Measurements from ENCODE around the gene COQ10B. TPM values are rescaled to one million over a fixed set of nuclear protein-coding genes. Genes with fewer than 3 reads are reported as not detected.

The COQ10B gene
- total and polyA plus RNA-seq, 5 donors from 2014 or later, result 49.2 to 73.9 (median 55.4) TPM

GRCh38 chr2:197498235-197498936, 45.0 kb downstream of the COQ10B start:
- DNase-seq (peak in 1 of 3 donors; percentile 9), ATAC-seq (ENCODE audit: low read depth in 2 of 2) (no peak)
- Mint-ChIP-seq H3K4me1 (peaks cover 38 to 73% (median 51%) of the 10 kb centered on the region in 4 donors), H3K27ac (peak overlapping the region; percentile 78 to 98 (median 94)), H3K27me3 (peaks cover 7% of the 10 kb centered on the region), H3K36me3 (peaks cover 20% of the 10 kb centered on the region), H3K9me3 (no peaks in the 10 kb centered on the region), H3K4me3 (peak overlapping the region; percentile 93 to 98 (median 95))
- H3K27ac ChIP-seq (ENCODE audit: insufficient read depth, low read length, poor library complexity, severe bottlenecking), result peak overlapping the region; percentile 98
- peaks cover 35% of the 10 kb centered on the region for H3K36me3 ChIP-seq (ENCODE audit: control insufficient read depth, insufficient read depth, low read length)
- peak overlapping the region; percentile 89 for H3K4me3 ChIP-seq (ENCODE audit: low read depth, low read length)
- no peaks in the 10 kb centered on the region for H3K27me3 ChIP-seq (ENCODE audit: control insufficient read depth, insufficient read depth, low read length)
- H3K9me3 ChIP-seq (ENCODE audit: control insufficient read depth in 2 of 2, low read length in 2 of 2), result no peaks in the 10 kb centered on the region
- peaks cover 57% of the 10 kb centered on the region for H3K4me1 ChIP-seq (ENCODE audit: control insufficient read depth, insufficient read depth, low read length, poor library complexity, severe bottlenecking)

GRCh38 chr2:197498937-197499593, 45.7 kb downstream of the COQ10B start:
- Mint-ChIP-seq H3K4me3 (peak overlapping the region; percentile 93 to 98 (median 95)), H3K9me3 (no peaks in the 10 kb centered on the region), H3K27me3 (peaks cover 7% of the 10 kb centered on the region), H3K27ac (peak overlapping the region; percentile 78 to 98 (median 94)), H3K4me1 (peaks cover 38 to 78% (median 51%) of the 10 kb centered on the region in 4 donors), H3K36me3 (peaks cover 21% of the 10 kb centered on the region)
- Histone ChIP-seq H3K27me3 (ENCODE audit: control insufficient read depth, insufficient read depth, low read length) (no peaks in the 10 kb centered on the region), H3K36me3 (ENCODE audit: control insufficient read depth, insufficient read depth, low read length) (peaks cover 34% of the 10 kb centered on the region), H3K4me3 (ENCODE audit: low read depth, low read length) (peak overlapping the region; percentile 89), H3K9me3 (ENCODE audit: control insufficient read depth in 2 of 2, low read length in 2 of 2) (no peaks in the 10 kb centered on the region), H3K4me1 (ENCODE audit: control insufficient read depth, insufficient read depth, low read length, poor library complexity, severe bottlenecking) (peaks cover 57% of the 10 kb centered on the region), H3K27ac (ENCODE audit: insufficient read depth, low read length, poor library complexity, severe bottlenecking) (peak overlapping the region; percentile 98)
- DNase-seq (peak; percentile 39 to 71 (median 44)), ATAC-seq (ENCODE audit: low read depth in 2 of 2) (no peak)

DNA sequence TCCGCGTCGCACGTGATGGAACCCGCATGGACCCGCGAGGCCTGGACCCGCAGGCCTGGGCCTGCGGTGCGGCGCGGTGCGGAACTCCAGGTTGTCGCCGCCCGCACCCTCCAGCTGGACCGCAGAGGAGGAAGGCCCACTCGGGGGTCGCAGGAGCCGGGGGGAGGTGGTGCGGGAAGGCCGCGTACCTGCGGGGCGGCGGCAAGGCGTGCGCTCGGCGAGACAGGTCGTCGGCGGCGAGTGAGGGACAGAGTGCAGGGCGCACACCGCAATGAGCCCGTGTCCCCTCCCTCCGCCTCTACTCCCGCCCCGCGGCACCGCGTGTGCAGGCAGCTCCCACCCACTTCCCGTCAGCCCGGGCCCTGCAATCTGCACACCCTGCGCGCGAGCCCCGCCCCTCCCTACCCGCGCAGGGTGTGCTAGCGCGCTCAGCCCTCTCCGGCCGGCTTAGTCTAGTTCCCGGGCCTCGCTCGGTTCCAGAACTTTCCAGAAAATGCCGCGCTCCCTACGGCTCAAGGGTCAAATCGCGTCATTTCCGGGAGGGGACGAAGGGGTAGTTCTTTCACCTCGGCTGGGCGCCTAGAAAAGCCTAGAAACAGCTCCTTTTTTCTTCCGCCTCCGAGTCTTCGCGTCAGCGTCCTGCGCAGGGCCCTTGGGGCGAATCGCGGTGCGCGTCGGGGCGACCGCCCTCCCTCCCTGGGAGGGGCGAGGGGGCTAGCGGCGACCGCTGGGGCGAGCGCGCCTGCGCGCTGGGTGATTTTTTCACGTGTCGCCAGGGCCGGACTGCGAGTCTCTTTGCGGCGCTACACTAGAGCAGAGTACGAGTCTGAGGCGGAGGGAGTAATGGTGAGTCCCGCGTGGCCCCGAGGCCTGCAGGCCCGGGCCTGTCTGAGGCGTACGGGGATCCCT, 46.5 kb downstream of the COQ10B start, which contains the start of the genes HSPD1 and HSPE1:
Gene HSPD1 (minus strand): TSS at position 247 of the 909 bp plus-strand sequence. CDS start 992 bp downstream, outside the sequence.
Gene HSPE1 (plus strand): TSS at position 786 of the 909 bp plus-strand sequence. CDS start 58 bp downstream, at position 844.
- H3K27me3 ChIP-seq (ENCODE audit: control insufficient read depth, insufficient read depth, low read length), result no peaks in the 10 kb centered on the region
- peaks cover 7% of the 10 kb centered on the region for H3K27me3 Mint-ChIP-seq
- H3K9me3 Mint-ChIP-seq, result no peaks in the 10 kb centered on the region
- peak within 1 kb of the TSS; percentile 98 for H3K27ac ChIP-seq (ENCODE audit: insufficient read depth, low read length, poor library complexity, severe bottlenecking)
- H3K27ac Mint-ChIP-seq, result peak within 1 kb of the TSS; percentile 94 to 98 (median 98)
- no peaks in the 10 kb centered on the region for H3K9me3 ChIP-seq (ENCODE audit: control insufficient read depth in 2 of 2, low read length in 2 of 2)
- H3K4me1 ChIP-seq (ENCODE audit: control insufficient read depth, insufficient read depth, low read length, poor library complexity, severe bottlenecking), result peaks cover 57% of the 10 kb centered on the region
- peaks cover 38 to 75% (median 47%) of the 10 kb centered on the region in 4 donors for H3K4me1 Mint-ChIP-seq
- peak within 1 kb of the TSS; percentile 98 for H3K4me3 ChIP-seq (ENCODE audit: low read depth, low read length)
- DNase-seq (peak; percentile 97 to 99 (median 97)), ATAC-seq (ENCODE audit: low read depth in 2 of 2) (peak; percentile 86 to 87)
- peak within 1 kb of the TSS; percentile 93 to 98 (median 95) for H3K4me3 Mint-ChIP-seq
- H3K36me3 ChIP-seq (ENCODE audit: control insufficient read depth, insufficient read depth, low read length), result peaks cover 36% of the 10 kb centered on the region
- peaks cover 21% of the 10 kb centered on the region for H3K36me3 Mint-ChIP-seq

GRCh38 chr2:197500503-197501131, 47.3 kb downstream of the COQ10B start:
- Mint-ChIP-seq H3K27ac (peak overlapping the region; percentile 94 to 98 (median 97)), H3K9me3 (no peaks in the 10 kb centered on the region), H3K36me3 (peaks cover 20% of the 10 kb centered on the region), H3K4me3 (peak overlapping the region; percentile 93 to 98 (median 95)), H3K27me3 (peaks cover 7% of the 10 kb centered on the region), H3K4me1 (peaks cover 37 to 70% (median 45%) of the 10 kb centered on the region in 4 donors)
- H3K4me3 ChIP-seq (ENCODE audit: low read depth, low read length), result peak overlapping the region; percentile 98
- peaks cover 57% of the 10 kb centered on the region for H3K4me1 ChIP-seq (ENCODE audit: control insufficient read depth, insufficient read depth, low read length, poor library complexity, severe bottlenecking)
- peaks cover 30% of the 10 kb centered on the region for H3K36me3 ChIP-seq (ENCODE audit: control insufficient read depth, insufficient read depth, low read length)
- peak; percentile 2 to 5 for ATAC-seq (ENCODE audit: low read depth in 2 of 2)
- peak in 2 of 3 donors; percentile 24 to 32 for DNase-seq
- no peaks in the 10 kb centered on the region for H3K27me3 ChIP-seq (ENCODE audit: control insufficient read depth, insufficient read depth, low read length)
- peak overlapping the region; percentile 98 for H3K27ac ChIP-seq (ENCODE audit: insufficient read depth, low read length, poor library complexity, severe bottlenecking)
- no peaks in the 10 kb centered on the region for H3K9me3 ChIP-seq (ENCODE audit: control insufficient read depth in 2 of 2, low read length in 2 of 2)

DNA sequence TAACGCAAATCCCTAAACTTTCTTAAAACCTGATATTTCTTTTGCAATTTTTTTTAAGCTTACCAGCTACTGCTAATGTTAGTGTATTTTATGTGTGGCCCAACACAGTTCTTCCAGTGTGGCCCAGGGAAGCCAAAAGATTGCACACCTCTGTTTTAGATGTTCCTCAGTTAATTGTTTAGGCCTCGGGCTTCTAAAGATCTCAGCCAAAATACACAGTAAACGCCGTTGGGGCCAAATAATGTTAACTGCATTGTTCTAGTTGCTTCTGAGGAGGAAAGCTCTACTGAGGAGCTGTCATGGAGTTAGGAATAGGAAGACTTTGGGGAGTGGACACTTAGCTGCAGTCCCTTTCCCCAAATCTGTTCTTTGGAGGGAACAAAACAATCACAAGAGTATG, 48.8 kb downstream of the COQ10B start:
- peaks cover 11% of the 10 kb centered on the region for H3K36me3 Mint-ChIP-seq
- H3K4me1 ChIP-seq (ENCODE audit: control insufficient read depth, insufficient read depth, low read length, poor library complexity, severe bottlenecking), result peaks cover 48% of the 10 kb centered on the region

GRCh38 chr2:197502685-197503084, 49.3 kb downstream of the COQ10B start:
- H3K4me1 ChIP-seq (ENCODE audit: control insufficient read depth, insufficient read depth, low read length, poor library complexity, severe bottlenecking), result peaks cover 43% of the 10 kb centered on the region
- no peak for DNase-seq
- H3K4me3 Mint-ChIP-seq, result peak overlapping the region; percentile 7 to 98 (median 94)
- peaks cover 7% of the 10 kb centered on the region for H3K27me3 Mint-ChIP-seq
- peak overlapping the region; percentile 79 for H3K4me3 ChIP-seq (ENCODE audit: low read depth, low read length)
- ATAC-seq (ENCODE audit: low read depth in 2 of 2), result no peak
- H3K36me3 ChIP-seq (ENCODE audit: control insufficient read depth, insufficient read depth, low read length), result peaks cover 15% of the 10 kb centered on the region
- H3K27ac Mint-ChIP-seq, result peak overlapping the region in 2 of 3 donors; percentile 94 to 98
- H3K27ac ChIP-seq (ENCODE audit: insufficient read depth, low read length, poor library complexity, severe bottlenecking), result peak overlapping the region; percentile 98
- H3K9me3 Mint-ChIP-seq, result no peaks in the 10 kb centered on the region
- no peaks in the 10 kb centered on the region for H3K27me3 ChIP-seq (ENCODE audit: control insufficient read depth, insufficient read depth, low read length)
- peaks cover 18 to 51% (median 28%) of the 10 kb centered on the region in 4 donors for H3K4me1 Mint-ChIP-seq
- H3K36me3 Mint-ChIP-seq, result peaks cover 11% of the 10 kb centered on the region
- H3K9me3 ChIP-seq (ENCODE audit: control insufficient read depth in 2 of 2, low read length in 2 of 2), result no peaks in the 10 kb centered on the region

More for the DNA sequence above, 48.8 kb downstream of the COQ10B start:
- DNase-seq, result no peak
- Mint-ChIP-seq H3K27me3 (peaks cover 7% of the 10 kb centered on the region), H3K9me3 (no peaks in the 10 kb centered on the region), H3K27ac (peak overlapping the region; percentile 72 to 98 (median 94)), H3K4me3 (peak overlapping the region; percentile 93 to 98 (median 95)), H3K4me1 (peaks cover 23 to 56% (median 33%) of the 10 kb centered on the region in 4 donors)
- Histone ChIP-seq H3K4me3 (ENCODE audit: low read depth, low read length) (peak overlapping the region; percentile 79), H3K27me3 (ENCODE audit: control insufficient read depth, insufficient read depth, low read length) (no peaks in the 10 kb centered on the region), H3K36me3 (ENCODE audit: control insufficient read depth, insufficient read depth, low read length) (peaks cover 15% of the 10 kb centered on the region), H3K9me3 (ENCODE audit: control insufficient read depth in 2 of 2, low read length in 2 of 2) (no peaks in the 10 kb centered on the region), H3K27ac (ENCODE audit: insufficient read depth, low read length, poor library complexity, severe bottlenecking) (peak overlapping the region; percentile 98)
- ATAC-seq (ENCODE audit: low read depth in 2 of 2), result no peak

All from CD4-positive, CD25-positive, alpha-beta regulatory T cell (primary cell).